Activated T-helper 9 cell treated with anti-CD3 and anti-CD28 coated beads, Interleukin-2, amount 50 U/mL, for 16 hours (primary cell): Measurements from ENCODE around the gene DMXL2.
"Not testable (repeated sequence)": the region's sequence is repeated elsewhere in the genome, so short reads cannot be mapped to it uniquely, and the experiment has no call there.

Source experiments
- DNase-seq: peaks from one replicate; pipeline ENCODE4 v3.0.0-alpha.2; 2020; ENCODE audit warnings: low read depth

The DMXL2 gene

GRCh38 chr15:51621936-51622603 is 501 bp downstream of the DMXL2 start:
- DNase-seq, result no peak

- DNase-seq, result no peak
Observed at GRCh38 chr15:51621155-51621765, 1.3 kb downstream of the DMXL2 start.

- DNase-seq, result no peak
Observed at GRCh38 chr15:51620641-51621040, 1.9 kb downstream of the DMXL2 start.

- DNase-seq, result no peak
Observed at GRCh38 chr15:51620122-51620521, 2.4 kb downstream of the DMXL2 start.

GRCh38 chr15:51619331-51620035 is 3.1 kb downstream of the DMXL2 start:
- no peak for DNase-seq

GRCh38 chr15:51617886-51618285 is 4.7 kb downstream of the DMXL2 start:
- DNase-seq, result no peak

- DNase-seq, result no peak
Observed at GRCh38 chr15:51613951-51614350, 8.6 kb downstream of the DMXL2 start.

- DNase-seq, result not testable (repeated sequence)
Observed at GRCh38 chr15:51612669-51613068, 9.9 kb downstream of the DMXL2 start.

GRCh38 chr15:51603462-51603948 is 19.1 kb downstream of the DMXL2 start:
- not testable (repeated sequence) for DNase-seq

GRCh38 chr15:51603002-51603401 is 19.6 kb downstream of the DMXL2 start:
- DNase-seq, result no peak

GRCh38 chr15:51602484-51602883 is 20.1 kb downstream of the DMXL2 start:
- DNase-seq, result no peak

- no peak for DNase-seq
Observed at GRCh38 chr15:51601801-51602200, 20.8 kb downstream of the DMXL2 start.

GRCh38 chr15:51600114-51600513 is 22.5 kb downstream of the DMXL2 start:
- DNase-seq, result no peak

GRCh38 chr15:51589881-51590568 is 32.5 kb downstream of the DMXL2 start:
- no peak for DNase-seq

GRCh38 chr15:51588966-51589365 is 33.6 kb downstream of the DMXL2 start:
- no peak for DNase-seq

GRCh38 chr15:51585986-51586385 is 36.6 kb downstream of the DMXL2 start:
- no peak for DNase-seq

GRCh38 chr15:51580982-51581381 is 41.6 kb downstream of the DMXL2 start:
- DNase-seq, result no peak

GRCh38 chr15:51580385-51580784 is 42.2 kb downstream of the DMXL2 start:
- DNase-seq, result no peak

- no peak for DNase-seq
Observed at GRCh38 chr15:51579012-51579411, 43.6 kb downstream of the DMXL2 start.

GRCh38 chr15:51577636-51578304 is 44.8 kb downstream of the DMXL2 start:
- no peak for DNase-seq

- no peak for DNase-seq
Observed at GRCh38 chr15:51576911-51577500, 45.6 kb downstream of the DMXL2 start.
